SK-N-SH treated with all-trans-retinoic acid at 6 μM for 48 hours (cell line): Measurements from ENCODE around the gene GBF1.

Experiments used
- ARNTL ChIP-seq: fragments of 450-650 bp; formaldehyde crosslinking; IDR thresholded peaks from 2 replicates; pipeline ENCODE4 v1.5.0; 2020; ENCODE audit warnings: low read depth, mild to moderate bottlenecking, moderate library complexity, borderline replicate concordance
- ESRRG ChIP-seq: fragments of 250-450 bp; sonication (Bioruptor Pico); IDR thresholded peaks from 2 replicates; pipeline ENCODE4 v1.6.1; 2021; ENCODE audit warnings: mild to moderate bottlenecking
- GLIS3 ChIP-seq: fragments of 250-450 bp; sonication (Bioruptor Pico); IDR thresholded peaks from 2 replicates; pipeline ENCODE4 v1.5.0; 2020; ENCODE audit warnings: mild to moderate bottlenecking, moderate library complexity
- PPARA ChIP-seq: fragments of 250-450 bp; sonication (Bioruptor Pico); IDR thresholded peaks from 2 replicates; pipeline ENCODE4 v1.5.0; 2020; ENCODE audit warnings: mild to moderate bottlenecking, borderline replicate concordance
- RARB ChIP-seq: fragments of 250-450 bp; sonication (Bioruptor Pico); IDR thresholded peaks from 2 replicates; pipeline ENCODE4 v1.8.0; 2021; ENCODE audit warnings: mild to moderate bottlenecking, moderate library complexity
- SNAI2 ChIP-seq: fragments of 250-450 bp; sonication (Bioruptor Pico); IDR thresholded peaks from 2 replicates; pipeline ENCODE4 v1.5.0; 2020; ENCODE audit warnings: mild to moderate bottlenecking, moderate library complexity
- TOX ChIP-seq: fragments of 250-450 bp; sonication (Bioruptor Pico); IDR thresholded peaks from 2 replicates; pipeline ENCODE4 v1.8.0; 2021; ENCODE audit warnings: mild to moderate bottlenecking, moderate library complexity, borderline replicate concordance
- ZFP30 ChIP-seq: fragments of 450-650 bp; formaldehyde crosslinking; IDR thresholded peaks from 2 replicates; pipeline ENCODE4 v1.5.0; 2022; ENCODE audit warnings: mild to moderate bottlenecking, moderate library complexity
- TF ChIP-seq, protein P1 (sequence below): fragments of 250-450 bp; sonication (Bioruptor Pico); IDR thresholded peaks from 2 replicates; pipeline ENCODE4 v1.8.0; 2020; ENCODE audit warnings: mild to moderate bottlenecking, moderate library complexity, borderline replicate concordance

DNA sequence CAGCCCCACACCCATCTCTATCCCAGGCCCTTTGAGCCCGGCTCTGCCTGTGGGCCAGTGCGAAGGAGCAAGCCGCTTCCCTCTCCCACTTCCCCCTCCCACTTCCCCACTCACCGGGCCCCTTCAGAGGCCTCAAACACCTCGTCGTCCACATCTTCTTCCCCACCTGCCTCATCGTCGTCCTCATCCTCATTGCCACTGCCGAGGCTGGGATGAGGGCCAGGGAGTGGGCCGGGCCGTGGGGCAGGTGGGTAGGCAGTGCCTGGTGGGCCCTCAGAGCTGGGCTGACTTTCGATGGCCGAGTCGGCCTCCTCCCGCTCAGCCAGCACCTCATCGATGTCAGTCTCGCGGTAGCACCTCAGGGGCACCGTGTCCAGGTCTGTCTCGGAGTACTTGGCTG lies 169.4 kb downstream of the GBF1 start:
- TF ChIP-seq ZFP30 (CRISPR knock-in tag), result no peak
- TF ChIP-seq TOX (CRISPR knock-in tag), result no peak
- TF ChIP-seq, protein P1, sequence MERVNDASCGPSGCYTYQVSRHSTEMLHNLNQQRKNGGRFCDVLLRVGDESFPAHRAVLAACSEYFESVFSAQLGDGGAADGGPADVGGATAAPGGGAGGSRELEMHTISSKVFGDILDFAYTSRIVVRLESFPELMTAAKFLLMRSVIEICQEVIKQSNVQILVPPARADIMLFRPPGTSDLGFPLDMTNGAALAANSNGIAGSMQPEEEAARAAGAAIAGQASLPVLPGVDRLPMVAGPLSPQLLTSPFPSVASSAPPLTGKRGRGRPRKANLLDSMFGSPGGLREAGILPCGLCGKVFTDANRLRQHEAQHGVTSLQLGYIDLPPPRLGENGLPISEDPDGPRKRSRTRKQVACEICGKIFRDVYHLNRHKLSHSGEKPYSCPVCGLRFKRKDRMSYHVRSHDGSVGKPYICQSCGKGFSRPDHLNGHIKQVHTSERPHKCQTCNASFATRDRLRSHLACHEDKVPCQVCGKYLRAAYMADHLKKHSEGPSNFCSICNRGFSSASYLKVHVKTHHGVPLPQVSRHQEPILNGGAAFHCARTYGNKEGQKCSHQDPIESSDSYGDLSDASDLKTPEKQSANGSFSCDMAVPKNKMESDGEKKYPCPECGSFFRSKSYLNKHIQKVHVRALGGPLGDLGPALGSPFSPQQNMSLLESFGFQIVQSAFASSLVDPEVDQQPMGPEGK (CRISPR knock-in tag), result no peak
- no peak for TF ChIP-seq PPARA (CRISPR knock-in tag)
- TF ChIP-seq ESRRG (CRISPR knock-in tag), result no peak
- TF ChIP-seq RARB (CRISPR knock-in tag), result no peak
- no peak for TF ChIP-seq ARNTL
- TF ChIP-seq SNAI2 (CRISPR knock-in tag), result no peak
- TF ChIP-seq GLIS3, result no peak
